GM21723 (cell line): ENCODE data around the gene ANKRD16.

Experiments
- ATAC-seq: cut with Tn5 transposase; IDR thresholded peaks from one replicate; pipeline ENCODE4 v1.9.1; 2021; ENCODE audit warnings: mild to moderate bottlenecking, moderate library complexity; ENCODE audit not compliant: unreplicated experiment

ANKRD16 gene

DNA sequence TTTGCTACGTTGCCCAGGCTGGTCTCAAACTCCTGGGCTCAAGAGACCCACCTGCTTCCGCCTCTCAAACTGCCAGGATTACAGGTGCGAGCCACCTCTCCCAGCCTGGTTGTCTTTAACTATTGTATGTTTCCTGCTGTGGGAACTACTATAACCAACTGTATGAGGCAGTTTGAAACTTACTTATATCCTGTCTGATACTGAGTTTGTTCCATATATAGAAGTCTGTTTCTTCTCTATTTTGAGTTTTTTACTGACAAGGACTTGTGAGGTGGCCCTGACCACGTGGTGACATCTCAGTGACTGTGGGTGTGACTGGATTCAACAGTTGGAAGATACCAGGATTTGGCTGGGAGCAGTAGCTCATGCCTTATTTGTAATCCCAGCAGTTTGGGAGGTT, 14.5 kb upstream of the ANKRD16 start:
- peak; percentile 97 for ATAC-seq

DNA sequence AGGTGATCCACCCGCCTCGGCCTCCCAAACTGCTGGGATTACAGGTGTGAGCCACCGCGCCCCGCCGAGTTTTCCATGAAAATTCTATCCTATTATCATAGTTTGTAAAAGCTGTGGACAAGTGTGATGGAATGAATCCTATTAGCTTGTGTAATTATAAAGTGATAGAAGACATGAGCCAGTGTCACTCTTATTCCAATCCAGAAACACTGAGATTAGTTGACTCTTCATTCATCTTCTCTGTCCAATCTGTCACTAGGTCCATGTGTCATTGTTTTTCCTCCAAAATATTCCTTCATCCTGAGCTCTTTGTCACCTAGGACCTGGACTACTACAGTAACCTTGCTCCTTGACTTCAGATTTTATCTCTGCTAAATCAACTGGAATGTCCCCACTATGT, 13.9 kb upstream of the ANKRD16 start:
- ATAC-seq: no peak

DNA sequence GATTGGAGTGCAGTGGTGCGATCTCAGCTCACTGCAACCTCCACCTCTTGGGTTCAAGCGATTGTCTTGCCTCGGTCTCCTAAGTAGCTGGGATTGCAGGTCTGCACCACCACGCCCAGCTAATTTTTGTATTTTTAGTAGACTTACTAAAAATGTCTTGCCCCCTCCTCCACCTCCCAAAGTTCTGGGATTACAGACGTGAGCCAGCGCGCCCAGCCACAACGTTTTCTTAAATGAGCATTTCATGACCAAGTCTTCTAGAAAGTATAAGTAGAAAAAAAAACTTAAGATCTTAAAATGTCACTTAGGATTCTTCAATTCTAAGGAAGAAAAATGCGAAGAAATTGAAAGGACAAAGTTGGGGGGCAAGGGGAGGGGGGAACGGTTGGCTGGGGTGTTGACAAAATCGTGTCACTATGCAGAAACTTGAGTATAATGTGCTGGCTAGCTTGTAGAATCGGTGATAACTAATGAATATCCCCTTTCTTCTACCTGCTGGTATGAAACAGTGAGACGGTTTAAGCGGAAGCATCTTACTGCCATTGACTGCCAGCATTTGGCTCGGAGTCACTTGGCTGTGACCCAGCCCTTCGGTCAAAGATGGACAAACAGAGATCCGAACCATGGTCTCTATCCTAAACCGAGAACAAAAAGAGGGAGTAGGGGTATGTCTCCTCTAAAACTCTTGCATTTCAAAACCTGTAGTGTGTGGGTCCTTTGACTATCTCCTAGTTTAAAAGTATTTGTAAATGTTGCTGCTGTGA, 13.0 kb upstream of the ANKRD16 start:
- no peak for ATAC-seq

DNA sequence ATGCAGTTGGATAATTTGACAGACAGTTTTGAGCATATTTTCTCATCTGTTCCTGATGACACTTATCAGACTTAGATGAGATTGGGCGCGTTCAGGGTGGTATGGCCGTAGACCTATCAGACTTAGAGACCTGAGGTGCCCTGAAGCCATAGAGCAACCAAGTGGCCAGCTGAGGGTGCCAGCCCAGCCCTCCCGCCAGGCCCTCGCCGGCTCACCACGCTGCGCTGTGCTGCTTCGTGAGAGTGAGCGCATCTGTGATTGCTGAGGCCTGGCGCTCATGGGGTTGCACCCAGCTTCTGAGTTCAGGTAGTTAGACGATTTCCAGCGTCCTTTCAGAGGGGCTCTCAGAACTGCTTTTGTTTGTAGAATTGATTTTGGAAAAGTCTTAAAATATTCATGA, 10.6 kb upstream of the ANKRD16 start:
- no peak for ATAC-seq

DNA sequence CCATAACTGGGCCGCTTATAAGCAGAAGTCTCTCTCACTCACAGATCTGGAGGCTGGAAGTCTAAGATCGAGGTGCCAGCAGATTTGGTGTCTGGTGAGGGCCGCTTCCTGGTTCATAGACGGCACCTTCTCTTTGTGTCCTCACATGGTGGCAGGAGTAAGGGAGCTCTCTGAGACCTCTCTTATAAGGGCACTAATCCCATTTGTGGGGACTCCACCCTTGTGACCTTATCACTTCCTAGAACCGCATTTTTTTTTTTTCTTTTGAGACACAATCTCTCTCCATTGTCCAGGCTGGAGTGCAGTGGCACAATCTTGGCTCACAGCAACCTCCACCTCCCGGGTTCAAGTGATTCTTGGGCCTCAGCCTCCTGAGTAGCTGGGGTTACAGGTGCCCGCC, 8.5 kb upstream of the ANKRD16 start:
- ATAC-seq: no peak

DNA sequence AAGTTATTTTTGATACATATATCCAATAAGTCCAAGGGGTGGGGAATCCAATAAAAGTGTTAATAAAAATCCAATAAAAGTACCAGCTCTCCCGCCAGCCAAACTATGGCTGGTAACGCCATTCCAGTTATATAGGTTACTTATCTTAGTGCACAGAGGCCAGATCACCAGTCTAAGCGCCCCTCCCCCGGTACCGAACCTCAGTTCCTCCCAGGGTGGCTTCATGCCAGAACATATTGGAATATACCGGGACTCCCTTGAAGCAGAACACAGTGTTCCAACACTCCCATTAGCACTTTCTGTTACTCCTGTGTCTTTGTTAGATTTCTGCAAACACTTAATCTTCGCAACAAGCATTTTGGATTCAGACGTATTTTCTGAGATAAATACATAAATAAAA, 7.8 kb upstream of the ANKRD16 start:
- no peak for ATAC-seq

DNA sequence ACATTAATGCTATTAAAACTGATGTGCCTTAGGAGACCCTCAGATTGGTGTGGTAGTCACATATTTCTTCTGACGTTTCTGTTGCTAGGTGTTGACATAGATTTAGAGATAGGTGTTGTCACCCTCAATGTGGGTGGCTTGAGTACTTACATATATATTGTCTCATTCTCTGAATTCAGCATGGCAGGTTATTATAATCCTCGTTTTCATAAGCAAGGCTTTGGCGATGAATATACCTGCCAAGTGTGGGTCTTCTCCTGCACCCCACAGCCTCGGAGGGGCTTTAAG, 7.3 kb upstream of the ANKRD16 start:
- no peak for ATAC-seq

DNA sequence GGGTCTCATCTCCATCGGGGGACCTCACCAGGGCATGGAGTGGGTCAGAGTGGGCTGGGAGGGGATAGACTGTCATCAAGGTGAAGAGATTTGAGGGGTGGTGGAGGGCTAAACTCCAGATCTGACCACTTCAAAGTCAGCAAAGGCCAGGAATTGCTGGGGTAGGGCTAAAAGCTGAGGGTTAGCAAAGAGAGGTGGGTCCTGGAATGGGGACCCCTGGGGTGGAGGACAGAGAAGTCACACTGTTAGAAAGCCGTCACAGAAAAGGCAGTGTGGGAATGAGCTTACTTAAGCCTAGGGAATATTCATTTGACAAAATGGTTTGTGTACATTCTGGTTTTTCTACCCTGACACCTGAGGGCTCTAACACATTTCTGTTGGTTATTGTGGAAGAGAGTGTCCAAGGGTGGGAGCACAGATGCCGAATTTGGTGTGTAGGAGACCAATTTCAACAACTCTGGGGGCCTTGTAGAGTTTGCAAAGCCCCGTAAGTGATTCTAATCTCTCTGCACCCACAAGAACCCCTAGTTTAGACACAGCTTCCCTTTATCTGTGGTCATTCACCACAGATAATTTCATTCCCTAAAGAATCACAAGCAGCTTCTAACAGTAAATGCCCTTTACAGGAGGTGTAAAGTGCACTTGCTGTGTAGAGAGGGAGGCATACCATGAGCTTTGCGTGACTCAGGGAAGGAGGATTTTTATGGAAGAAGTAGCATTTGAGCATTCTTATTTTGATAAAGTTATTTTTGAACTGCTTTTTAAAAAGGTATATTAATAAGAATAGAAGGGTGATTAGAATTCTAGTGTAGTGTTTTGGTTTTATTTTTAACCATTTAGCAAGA, 6.7 kb upstream of the ANKRD16 start:
- ATAC-seq: no peak

DNA sequence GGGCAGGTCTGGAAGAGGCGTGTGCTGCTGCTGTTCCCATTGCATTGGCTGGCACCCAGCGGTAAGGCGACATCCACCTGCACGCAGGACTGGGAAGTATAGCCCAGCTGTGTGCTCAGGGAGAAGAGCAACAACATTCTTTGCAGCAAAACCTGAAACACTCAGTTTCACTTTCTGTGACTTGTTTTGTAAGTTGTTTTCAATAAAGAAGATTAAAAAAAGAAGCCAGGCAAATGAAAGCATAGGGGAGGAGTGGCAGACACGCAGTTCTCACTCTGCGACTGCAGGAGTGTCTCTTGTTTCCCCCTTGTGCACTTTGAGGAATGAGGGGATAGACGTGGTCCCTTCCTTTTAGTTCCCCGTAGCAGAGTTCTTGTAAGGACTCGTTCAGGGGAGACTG, 6.1 kb upstream of the ANKRD16 start:
- ATAC-seq: peak; percentile 77

DNA sequence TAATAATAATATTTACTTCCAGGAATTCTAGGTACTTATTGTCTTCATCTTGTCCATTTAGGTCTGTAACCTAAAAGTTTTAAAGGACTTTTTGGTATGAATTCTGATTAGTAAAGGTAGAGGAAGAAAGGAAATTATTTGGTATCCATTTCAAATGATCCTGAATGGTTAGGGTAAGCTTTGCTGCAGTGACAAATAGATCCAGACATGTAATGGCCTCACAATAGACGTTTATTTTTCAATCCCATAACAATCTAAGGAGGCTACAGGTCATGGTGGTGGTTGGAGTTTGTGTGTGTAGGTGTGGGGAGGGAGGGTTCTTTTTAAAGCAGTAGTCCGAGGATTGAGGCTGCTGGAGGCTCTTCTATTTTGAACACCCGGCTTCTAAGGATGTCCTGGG, 5.7 kb upstream of the ANKRD16 start:
- ATAC-seq: peak; percentile 12

DNA sequence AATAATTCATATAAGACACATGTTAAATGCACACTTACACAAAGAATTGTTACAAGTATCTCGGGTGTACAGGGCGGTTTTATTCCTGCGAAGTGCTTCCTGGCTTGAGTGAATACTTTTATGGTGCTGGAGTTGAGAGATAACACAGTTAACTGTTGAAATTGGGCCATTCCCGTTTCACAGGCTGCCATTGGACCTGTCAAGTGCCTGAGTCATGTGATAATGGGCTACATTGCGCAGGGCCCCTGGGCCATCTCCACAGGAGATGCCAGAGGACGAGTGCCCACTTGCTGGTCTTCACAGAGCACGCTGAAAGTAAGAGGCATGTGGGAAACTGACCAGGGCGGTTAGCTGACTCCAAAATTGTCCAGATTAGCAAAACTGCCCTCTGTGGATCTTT, 5.2 kb upstream of the ANKRD16 start:
- no peak for ATAC-seq

DNA sequence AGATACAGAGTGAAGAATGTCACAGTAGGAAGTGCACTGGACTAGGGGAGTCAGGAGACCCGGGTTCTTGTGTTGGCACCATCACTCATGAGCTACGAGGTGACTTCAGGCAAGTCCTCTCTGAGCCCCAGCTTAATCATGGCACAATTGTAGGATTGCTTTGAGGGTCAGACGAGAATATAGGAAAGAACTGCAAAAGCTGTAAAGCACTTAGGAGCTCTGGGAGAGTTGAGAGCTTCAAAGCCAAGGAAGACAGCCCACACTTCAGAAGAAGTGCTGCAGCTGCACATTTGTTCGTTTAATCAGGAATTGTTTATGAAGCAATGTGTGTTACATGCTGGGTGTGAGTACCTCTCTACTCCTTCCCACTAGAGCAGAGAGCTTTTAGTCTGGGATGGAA, 4.7 kb upstream of the ANKRD16 start:
- no peak for ATAC-seq

DNA sequence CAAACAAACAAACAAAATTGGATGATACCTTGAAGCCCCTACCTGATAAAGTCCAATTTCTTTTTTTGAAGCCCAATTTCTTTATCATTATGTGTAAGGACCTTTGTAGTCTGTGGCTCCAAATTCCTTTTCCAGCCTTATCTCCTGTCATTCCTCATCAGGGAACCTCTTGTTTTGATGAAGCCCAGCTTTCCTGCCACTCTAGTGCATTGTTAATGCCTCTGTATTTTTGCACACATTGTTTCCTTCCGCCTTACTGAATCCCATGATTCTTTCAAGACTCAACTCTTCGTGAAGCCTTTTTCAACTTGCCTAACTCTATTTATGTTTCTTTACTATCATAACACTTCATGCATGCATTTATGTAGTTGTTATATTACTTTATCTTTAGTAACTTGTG, 3.6 kb upstream of the ANKRD16 start:
- ATAC-seq: no peak

DNA sequence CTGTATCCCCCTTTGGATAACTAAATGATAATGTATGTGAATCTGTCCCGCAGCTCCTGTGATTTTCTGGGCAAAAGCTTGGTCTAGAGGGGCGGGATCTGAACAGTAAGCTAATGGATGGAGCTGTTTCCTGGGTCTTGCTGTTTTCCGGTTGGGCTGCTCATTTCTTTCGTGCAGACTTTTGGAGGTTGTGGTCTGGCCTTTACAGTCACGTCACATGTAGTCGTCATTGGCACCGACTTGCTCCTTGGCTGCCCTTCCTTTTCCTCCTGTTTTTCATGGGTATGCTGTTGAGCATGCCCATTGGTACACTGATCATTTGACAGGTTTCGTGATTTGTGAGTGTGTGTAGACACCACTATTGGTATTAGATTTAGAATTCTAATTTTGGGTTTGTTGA, 2.3 kb upstream of the ANKRD16 start:
- no peak for ATAC-seq

DNA sequence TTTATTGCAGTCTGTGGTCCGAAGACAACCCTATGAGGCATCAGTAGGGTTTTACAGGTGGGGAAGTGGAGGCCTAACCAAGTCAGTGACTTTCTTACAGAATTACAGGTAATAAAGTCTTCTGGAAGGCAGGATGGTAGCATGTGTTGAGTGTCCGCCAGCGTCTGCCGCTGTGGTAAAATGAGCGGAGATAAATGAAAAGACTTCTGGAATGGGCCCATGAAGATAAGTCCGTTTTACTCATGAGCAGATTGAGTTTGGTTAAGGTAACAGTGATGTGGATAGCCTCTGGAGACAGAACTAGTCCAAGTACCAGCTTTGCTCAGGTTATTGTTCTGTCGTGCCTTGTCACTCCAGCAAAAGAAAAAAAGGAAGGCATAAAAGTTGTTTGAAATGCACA, 1.3 kb upstream of the ANKRD16 start:
- ATAC-seq: no peak

DNA sequence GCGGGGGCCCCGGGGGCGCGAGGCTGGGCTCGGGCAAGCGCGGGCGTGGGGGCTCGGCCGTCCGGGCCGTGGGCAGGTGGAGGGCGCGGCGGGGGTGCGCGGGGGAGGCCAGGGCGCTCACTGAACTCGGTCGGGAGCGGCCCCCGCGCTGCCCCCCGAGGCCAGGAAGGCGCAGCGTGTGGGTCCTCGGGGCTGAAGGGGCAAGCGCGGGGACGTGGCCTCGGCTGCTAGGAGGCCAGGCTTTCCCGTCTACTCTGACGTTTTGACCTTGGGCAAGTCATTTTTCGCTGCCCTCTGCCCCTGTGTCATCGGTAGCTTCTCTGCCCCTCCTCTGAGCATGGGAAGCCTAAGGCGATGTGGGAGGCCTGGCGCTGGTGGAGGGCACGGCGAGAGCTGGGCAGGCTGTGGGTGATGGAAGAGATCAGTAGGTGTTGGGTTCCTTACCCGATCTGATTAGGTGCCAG, 791 bp upstream of the ANKRD16 start:
- ATAC-seq: peak; percentile 7

DNA sequence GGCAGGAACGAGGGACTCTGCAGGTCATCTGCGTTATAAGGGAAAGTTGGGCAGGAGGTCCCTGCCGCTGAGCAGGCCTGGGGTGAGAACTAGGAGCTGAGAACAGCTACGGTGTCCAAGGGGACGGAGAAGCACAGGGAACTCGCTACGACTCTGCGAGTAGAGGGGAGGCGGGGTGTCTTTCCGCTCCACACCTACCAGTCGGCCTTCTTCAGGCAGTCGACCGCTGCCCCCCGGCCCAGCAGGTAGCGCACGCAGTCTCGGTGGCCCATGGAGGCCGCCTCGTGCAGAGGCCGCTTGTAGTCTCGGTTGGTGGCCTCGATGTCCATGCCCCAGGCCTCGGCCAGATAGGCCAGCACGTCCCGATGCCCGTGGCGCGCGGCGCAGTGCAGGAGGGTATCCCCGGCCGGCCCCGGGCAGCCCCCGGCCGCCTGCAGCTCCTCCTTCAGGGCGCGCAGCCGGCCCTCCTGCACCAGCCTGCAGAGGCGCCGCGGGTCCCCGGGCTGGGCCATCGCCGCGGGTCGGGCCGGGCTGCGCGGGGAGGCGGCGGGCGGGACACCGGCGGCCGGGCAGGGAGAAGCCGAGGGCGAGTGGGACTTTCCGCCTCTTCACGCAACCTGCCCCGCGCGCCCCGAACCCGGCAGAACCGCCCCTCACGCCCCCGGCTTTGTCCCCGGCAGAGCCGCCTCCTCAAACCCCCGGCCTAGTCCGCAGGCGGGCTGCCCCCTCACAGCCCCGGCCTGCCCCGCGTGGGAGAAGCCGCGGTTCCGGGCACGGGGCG, 660 bp downstream of the ANKRD16 start:
- ATAC-seq: peak; percentile 34

DNA sequence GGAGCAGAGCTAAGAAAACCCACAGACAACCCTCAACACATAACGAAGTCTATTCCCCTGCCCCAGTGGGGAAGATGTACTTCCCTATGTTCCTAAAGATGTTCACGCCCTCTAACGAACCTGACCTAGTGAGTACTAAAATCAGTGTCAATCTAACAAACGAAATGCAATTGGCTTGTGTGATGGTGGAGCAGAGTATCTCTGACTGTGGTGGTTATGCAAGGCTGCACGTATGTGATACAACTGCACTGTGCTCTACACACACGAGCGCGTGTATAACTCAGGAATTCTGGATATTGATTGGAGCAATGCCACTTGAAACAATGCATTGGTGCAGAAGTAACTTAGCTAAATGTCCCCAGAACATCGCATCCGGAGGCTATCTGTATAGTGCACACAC, 1.3 kb downstream of the ANKRD16 start:
- ATAC-seq: no peak

DNA sequence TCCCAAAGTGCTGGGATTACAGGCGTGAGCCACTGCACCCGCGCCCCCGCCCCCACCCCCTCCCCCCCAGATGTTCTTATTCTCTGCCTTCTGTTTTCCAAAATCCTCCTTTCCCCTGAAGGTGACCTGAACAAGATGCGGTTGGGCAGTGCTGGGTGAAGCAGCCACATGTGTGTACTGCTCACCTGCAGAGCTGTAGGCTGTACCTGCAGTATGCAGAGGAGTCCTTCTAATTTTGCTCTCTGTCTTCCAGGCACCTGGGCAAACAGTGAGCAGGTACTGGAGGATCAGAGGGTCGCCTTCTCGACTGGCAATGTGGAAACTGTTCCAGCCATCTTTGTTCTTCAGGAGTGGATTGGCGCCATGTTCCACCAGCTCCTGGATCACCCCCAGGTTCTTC, 2.1 kb downstream of the ANKRD16 start:
- ATAC-seq: no peak

DNA sequence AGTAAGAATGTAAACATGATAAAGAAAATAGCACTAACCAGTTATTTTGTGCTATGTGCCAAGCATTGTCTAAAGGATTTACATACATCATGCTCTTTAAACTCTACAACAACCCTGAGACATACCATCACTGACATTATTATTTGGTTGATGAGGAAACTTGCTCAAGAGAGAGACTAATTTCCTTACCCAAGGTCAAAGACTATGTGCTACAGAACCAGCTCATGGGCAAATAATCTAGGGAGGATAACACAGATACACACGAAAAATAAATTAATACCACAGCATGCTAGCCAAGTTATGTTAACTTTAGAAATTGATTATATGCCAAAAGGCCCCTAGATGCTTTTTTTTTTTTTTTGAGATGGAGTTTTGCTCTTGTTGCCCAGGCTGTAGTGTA, 2.7 kb downstream of the ANKRD16 start:
- ATAC-seq: no peak

DNA sequence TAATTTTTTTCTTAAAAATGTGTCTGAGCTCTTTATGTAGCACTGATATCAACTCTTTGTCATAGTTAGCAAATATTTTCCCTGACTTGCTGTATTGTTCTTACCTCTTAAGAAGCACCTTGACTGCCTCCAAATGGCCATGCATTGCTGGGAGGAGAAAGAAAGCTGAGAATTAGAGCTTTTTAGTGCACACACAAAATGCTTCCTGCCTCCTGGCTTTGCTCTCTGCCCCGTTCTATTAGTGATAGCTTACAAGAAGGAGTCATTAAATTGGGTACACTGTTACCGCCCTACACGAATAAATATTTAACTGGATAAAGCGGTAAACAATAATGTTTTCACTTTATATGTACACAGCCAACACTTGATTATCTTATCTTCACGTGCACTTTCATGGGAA, 4.1 kb downstream of the ANKRD16 start:
- ATAC-seq: no peak

DNA sequence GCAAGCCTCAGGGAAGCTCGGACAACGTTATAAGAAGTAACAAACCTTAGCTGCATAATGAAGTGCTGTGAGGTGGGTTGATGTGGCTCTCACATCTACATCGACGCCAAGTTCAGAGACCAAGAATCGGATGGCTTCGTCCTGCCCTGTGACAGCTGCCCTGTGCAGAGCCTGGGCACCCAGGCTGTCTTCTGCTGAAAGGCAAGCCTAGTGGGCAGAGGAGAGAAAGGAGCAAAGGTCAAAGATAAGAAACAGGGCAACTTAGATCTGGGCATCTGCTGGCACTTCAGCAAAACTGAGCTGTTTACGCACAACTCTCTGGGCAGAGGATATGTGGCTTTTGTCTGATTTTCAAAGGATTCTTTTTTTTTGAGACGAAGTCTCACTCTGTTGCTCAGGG, 6.7 kb downstream of the ANKRD16 start:
- no peak for ATAC-seq
